Naive thymus-derived CD4-positive, alpha-beta T cell (primary cell): ENCODE data around the gene NOS3. TPM values are rescaled to one million over a fixed set of nuclear protein-coding genes. Genes with fewer than 3 reads are reported as not detected.
A peak's percentile ranks its signal among the peaks of the same experiment; 100 is the strongest.

Source experiments
- ATAC-seq: fragments of 150-1000 bp; cut with Tn5 transposase; 2 replicates; pipeline ENCODE4 v1.10.0; 2021; ENCODE audit warnings: mild to moderate bottlenecking, moderate library complexity
- CTCF ChIA-PET: fragments of 350-600 bp; sonication (Branson Sonifier 250); formaldehyde crosslinking; loops from one replicate; lab custom pipeline; 2021; ENCODE audit warnings: antibody characterized with exemption; lab: Charles Lee
- POLR2A ChIA-PET: fragments of 350-600 bp; sonication (Branson Sonifier 250); formaldehyde crosslinking; loops from one replicate; lab custom pipeline; 2021; ENCODE audit warnings: antibody characterized with exemption, inconsistent platforms; lab: Charles Lee
- DNase-seq, 9 donors: peaks; one replicate each; pipeline versions ENCODE4 v3.0.0 to v3.0.0-alpha.2; 2020 to 2022; ENCODE audit warnings: mixed read lengths in 1 of 9
- H3K27ac ChIP-seq: one replicate; pipeline ENCODE4 v1.7.0; 2013; ENCODE audit warnings: mild to moderate bottlenecking, low read depth, low read length, moderate library complexity
- H3K27me3 ChIP-seq, 2 donors: one replicate each; pipeline ENCODE4 v1.7.0; 2013; ENCODE audit warnings: low read length in 2 of 2, mild to moderate bottlenecking in 2 of 2, moderate library complexity in 2 of 2; ENCODE audit not compliant: control insufficient read depth in 2 of 2, insufficient read depth in 2 of 2
- H3K36me3 ChIP-seq, 3 experiments: 1 replicate in 2 of 3; 2 replicates in 1 of 3; pipeline ENCODE4 v1.7.0; 2013; ENCODE audit warnings: low read length in 3 of 3, mild to moderate bottlenecking in 3 of 3, moderate library complexity in 1 of 3; ENCODE audit not compliant: insufficient read depth in 3 of 3, control insufficient read depth in 2 of 3
- H3K4me1 ChIP-seq, 2 donors: one replicate each; pipeline ENCODE4 v1.7.0; 2013; ENCODE audit warnings: low read length in 2 of 2, mild to moderate bottlenecking in 2 of 2, moderate library complexity in 1 of 2; ENCODE audit not compliant: control insufficient read depth in 2 of 2, insufficient read depth in 2 of 2
- H3K4me3 ChIP-seq: 2 replicates; pipeline ENCODE4 v1.7.0; 2013; ENCODE audit warnings: mild to moderate bottlenecking, low read length
- H3K9me3 ChIP-seq, 3 experiments: 1 replicate in 2 of 3; 2 replicates in 1 of 3; pipeline ENCODE4 v1.7.0; 2013; ENCODE audit warnings: low read length in 3 of 3; ENCODE audit not compliant: control insufficient read depth in 2 of 3
- H3K27ac Mint-ChIP-seq, 9 donors: one replicate each; pipeline ENCODE4 v1.8.0; 2020 to 2022; ENCODE audit warnings: mixed read lengths in 9 of 9, mild to moderate bottlenecking in 8 of 9, moderate library complexity in 5 of 9, inconsistent platforms in 2 of 9
- H3K27me3 Mint-ChIP-seq, 5 donors: one replicate each; pipeline ENCODE4 v1.8.0; 2021 to 2022; ENCODE audit warnings: mixed read lengths in 5 of 5, mild to moderate bottlenecking in 1 of 5
- H3K36me3 Mint-ChIP-seq, 5 donors: one replicate each; pipeline ENCODE4 v1.8.0; 2020 to 2022; ENCODE audit warnings: mixed read lengths in 5 of 5, mild to moderate bottlenecking in 3 of 5, inconsistent platforms in 1 of 5
- H3K4me1 Mint-ChIP-seq, 7 donors: one replicate each; pipeline ENCODE4 v1.8.0; 2020 to 2022; ENCODE audit warnings: mixed read lengths in 7 of 7, mild to moderate bottlenecking in 3 of 7, inconsistent platforms in 1 of 7
- H3K4me3 Mint-ChIP-seq, 10 donors: one replicate each; pipeline ENCODE4 v1.8.0; 2020 to 2022; ENCODE audit warnings: mild to moderate bottlenecking in 10 of 10, mixed read lengths in 10 of 10, moderate library complexity in 6 of 10, inconsistent platforms in 2 of 10
- H3K9me3 Mint-ChIP-seq, 11 donors: one replicate each; pipeline ENCODE4 v1.8.0; 2020 to 2022; ENCODE audit warnings: mixed read lengths in 11 of 11, mild to moderate bottlenecking in 4 of 11, inconsistent platforms in 1 of 11, moderate library complexity in 1 of 11
- intact Hi-C, 2 donors: fragments of 100-400 bp; cut with micrococcal nuclease; formaldehyde crosslinking; loops; one replicate each; pipeline ENCODE4 v1.15.1; 2023
- polyA plus RNA-seq, 2 donors: library from polyadenylated mRNA; unstranded; fragments of 300-500 nt; fragmentation: Illumina TruSeq; gene quantifications; one replicate each; pipeline ENCODE4 v1.2.3, GENCODE V29; 2021
- total RNA-seq, 6 experiments: library from RNA in 5 of 6; stranded (reverse) in 5 of 6; gene quantifications; 1 replicate in 5 of 6; 2 replicates in 1 of 6; pipeline ENCODE4 v1.2.3 and lab custom pipeline; 2021 to 2026

NOS3 gene
- total and polyA plus RNA-seq, 7 experiments from 2014 or later, result 2.8 to 19.1 (median 7.9) TPM

DNA sequence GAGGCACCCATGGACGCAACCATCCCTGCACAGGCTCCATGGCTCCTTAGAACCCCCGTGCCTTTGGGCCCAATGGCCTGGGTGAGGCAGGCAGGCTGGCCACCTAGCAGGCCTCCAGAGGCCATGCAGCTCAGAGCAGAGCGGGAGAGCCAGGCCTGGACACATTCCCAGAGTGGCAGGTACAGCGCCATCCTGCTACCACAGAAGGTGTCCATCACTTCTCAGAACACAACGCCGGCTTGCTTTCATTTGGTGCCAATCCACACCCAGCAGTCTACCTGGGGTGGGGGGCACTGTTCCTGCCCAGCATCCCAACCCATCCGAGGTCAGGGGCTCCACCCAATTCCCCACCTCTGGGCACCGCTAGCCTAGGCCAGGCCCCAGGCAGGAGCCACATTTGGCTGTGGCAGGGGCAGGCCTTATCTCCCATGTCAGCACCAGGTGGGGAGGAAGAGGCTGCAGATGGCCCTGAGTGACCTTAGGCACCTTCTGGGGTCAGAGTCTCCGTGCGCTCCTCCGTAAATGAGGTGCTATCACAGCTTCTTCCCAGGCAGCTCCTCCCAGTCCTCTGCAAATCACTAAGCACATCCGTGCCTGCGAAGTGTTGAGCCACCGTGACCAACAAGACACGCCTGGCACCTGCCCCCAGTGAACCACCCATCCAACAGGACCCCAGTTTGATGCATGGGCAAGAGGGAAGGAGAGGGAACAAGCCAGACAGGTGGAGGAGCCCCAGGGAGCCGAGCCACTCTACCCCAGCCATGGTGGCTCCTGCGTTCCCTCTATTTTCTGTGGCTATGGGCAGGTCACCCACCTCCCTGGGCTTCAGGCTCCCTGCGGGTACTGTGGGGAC is 26.9 kb upstream of the NOS3 start:
- H3K9me3 ChIP-seq, result no peaks in the 10 kb centered on the region
- no peaks in the 10 kb centered on the region for H3K27me3 ChIP-seq
- Mint-ChIP-seq H3K27ac (no peak overlapping the region), H3K4me1 (peaks cover 12 to 41% (median 26%) of the 10 kb centered on the region in 7 donors), H3K9me3 (no peaks in the 10 kb centered on the region), H3K27me3 (peaks cover 8 to 31% (median 14%) of the 10 kb centered on the region in 5 donors), H3K4me3 (no peak overlapping the region), H3K36me3 (peaks cover 0 to 4% (median 0%) of the 10 kb centered on the region in 5 donors)
- ChIA-PET CTCF (interaction anchor here (0.7 to 9.3 kb wide), 15 partner anchors 10 to 146 kb away, joined by 3 to 95 read pairs (median 8); partner anchors contain the start of gene ABCB8), POLR2A (interaction anchor here (0.7 to 4.3 kb wide), 3 partner anchors 11 to 54 kb away, joined by 3 to 23 read pairs (median 3); partner anchors contain the start of gene NOS3)
- H3K4me3 ChIP-seq, result no peak overlapping the region
- ATAC-seq (no peak), DNase-seq (no peak)
- H3K4me1 ChIP-seq, result peaks cover 0 to 7% of the 10 kb centered on the region in 2 donors
- H3K27ac ChIP-seq, result no peak overlapping the region
- intact Hi-C loops, result loop anchor here (1.0 to 5.0 kb wide), 7 partner anchors 24 to 208 kb away; partner anchors contain the start of gene FASTK (in 1 of the 2)
- no peaks in the 10 kb centered on the region for H3K36me3 ChIP-seq

DNA sequence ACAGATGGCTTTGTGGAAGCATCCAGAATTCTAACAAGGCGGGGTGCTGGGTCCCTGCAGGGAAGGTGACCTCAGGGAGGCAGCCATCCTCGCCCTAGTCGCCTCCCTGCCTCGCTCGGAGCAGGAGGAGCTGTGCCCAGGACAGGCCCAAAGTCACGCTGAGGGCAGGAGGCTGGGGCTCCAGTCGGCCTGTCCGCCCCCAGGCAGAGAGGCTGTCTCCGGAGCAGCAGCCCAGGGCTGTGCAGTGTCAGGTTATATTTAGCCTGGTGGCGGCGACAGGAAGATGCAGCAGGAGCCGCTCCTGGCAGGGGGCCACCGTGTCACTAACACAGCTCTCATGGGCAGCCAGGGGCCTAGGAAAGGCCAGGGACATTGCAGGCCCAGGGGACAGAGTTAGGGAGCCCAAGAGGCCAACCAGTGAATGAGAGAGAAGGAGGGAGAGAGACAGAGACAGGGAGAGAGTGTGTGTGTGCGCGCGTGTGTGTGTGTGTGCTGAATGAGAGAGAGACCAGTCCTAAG is 26.2 kb upstream of the NOS3 start:
- Mint-ChIP-seq H3K4me1 (peaks cover 12 to 40% (median 22%) of the 10 kb centered on the region in 7 donors), H3K4me3 (peak overlapping the region in 1 of 10 donors; percentile 34), H3K27me3 (peaks cover 4 to 25% (median 8%) of the 10 kb centered on the region in 5 donors), H3K36me3 (peaks cover 0 to 4% (median 0%) of the 10 kb centered on the region in 5 donors), H3K9me3 (no peaks in the 10 kb centered on the region), H3K27ac (peak overlapping the region in 2 of 9 donors; percentile 11 to 42)
- intact Hi-C loops, result loop anchor here in 1 of 2 donors (5.0 kb wide), 1 partner anchor 208 kb away; no protein-coding TSS in a partner anchor
- H3K4me1 ChIP-seq, result peaks cover 0 to 8% of the 10 kb centered on the region in 2 donors
- no peak overlapping the region for H3K4me3 ChIP-seq
- H3K27me3 ChIP-seq, result no peaks in the 10 kb centered on the region
- H3K36me3 ChIP-seq, result no peaks in the 10 kb centered on the region
- DNase-seq (peak in 1 of 9 donors; percentile 18), ATAC-seq (no peak)
- ChIA-PET POLR2A (interaction anchor here (4.3 kb wide), 1 partner anchor 10 kb away, joined by 23 read pairs; no protein-coding TSS in a partner anchor), CTCF (interaction anchor here (0.7 to 9.3 kb wide), 5 partner anchors 9 to 146 kb away, joined by 3 to 95 read pairs (median 3); no protein-coding TSS in a partner anchor)
- H3K27ac ChIP-seq, result no peak overlapping the region
- H3K9me3 ChIP-seq, result no peaks in the 10 kb centered on the region

DNA sequence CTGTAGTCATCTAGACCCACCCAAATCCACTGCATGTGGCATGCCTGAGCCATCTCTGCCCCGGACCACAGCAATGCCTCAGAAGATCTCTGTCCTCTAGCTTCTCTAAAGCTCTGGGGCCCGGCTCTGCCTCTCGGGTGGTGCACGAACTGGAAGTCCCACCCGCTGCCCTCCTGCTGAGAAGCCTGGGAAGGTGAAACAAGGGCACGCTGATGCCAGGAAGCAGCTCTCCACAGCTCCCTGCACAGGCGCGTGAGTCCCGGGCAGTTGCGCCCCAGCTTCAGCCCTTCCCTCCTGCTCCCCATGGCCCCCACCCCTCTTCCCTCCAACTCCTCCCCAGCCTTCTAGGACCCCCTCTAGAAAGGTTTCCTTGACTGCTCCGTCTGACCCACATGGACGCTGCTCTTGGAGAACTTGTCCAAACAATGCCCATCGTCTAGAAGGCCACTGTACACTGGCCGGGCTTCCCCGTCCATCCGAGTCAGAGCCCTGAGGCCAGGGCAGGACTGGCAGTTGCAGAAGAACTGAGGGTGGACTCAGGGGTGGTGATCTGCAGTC is 25.5 kb upstream of the NOS3 start:
- CTCF ChIA-PET, result interaction anchor here (0.7 to 9.3 kb wide), 5 partner anchors 9 to 146 kb away, joined by 3 to 95 read pairs (median 3); no protein-coding TSS in a partner anchor
- Histone ChIP-seq H3K27me3 (no peaks in the 10 kb centered on the region), H3K36me3 (no peaks in the 10 kb centered on the region), H3K27ac (no peak overlapping the region), H3K4me1 (peaks cover 0 to 8% of the 10 kb centered on the region in 2 donors), H3K4me3 (no peak overlapping the region), H3K9me3 (no peaks in the 10 kb centered on the region)
- Mint-ChIP-seq H3K27ac (no peak overlapping the region), H3K9me3 (no peaks in the 10 kb centered on the region), H3K4me3 (no peak overlapping the region), H3K36me3 (no peaks in the 10 kb centered on the region), H3K27me3 (peaks cover 0 to 22% (median 1%) of the 10 kb centered on the region in 5 donors), H3K4me1 (peaks cover 8 to 38% (median 21%) of the 10 kb centered on the region in 7 donors)
- no peak for ATAC-seq
- no peak for DNase-seq
- POLR2A ChIA-PET, result interaction anchor here (0.9 kb wide), 1 partner anchor 20 kb away, joined by 3 read pairs; no protein-coding TSS in a partner anchor
- intact Hi-C loops, result no loop called here

DNA sequence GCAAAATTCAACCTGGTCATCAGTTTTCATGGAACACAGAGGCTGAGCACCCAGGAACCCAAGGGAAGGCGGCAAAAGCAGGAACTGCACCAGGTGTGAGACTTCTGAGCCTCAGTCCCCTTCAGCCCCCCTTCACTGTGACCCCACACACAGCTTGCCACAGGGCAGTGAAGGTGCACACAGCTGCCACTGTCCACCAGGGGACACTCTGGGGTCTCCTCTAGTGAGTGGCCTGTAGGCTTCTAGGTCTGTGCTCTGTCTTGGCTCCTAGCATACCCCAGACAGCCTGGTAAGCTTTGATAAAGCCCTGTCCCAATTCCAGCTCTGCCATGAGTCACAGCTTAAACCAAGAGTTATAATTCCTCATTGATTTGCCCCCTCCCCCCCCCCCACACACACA is 24.8 kb upstream of the NOS3 start:
- ChIA-PET POLR2A (interaction anchor here (0.9 kb wide), 1 partner anchor 20 kb away, joined by 3 read pairs; no protein-coding TSS in a partner anchor), CTCF (interaction anchor here (1.1 to 9.3 kb wide), 4 partner anchors 9 to 145 kb away, joined by 3 to 95 read pairs (median 6); no protein-coding TSS in a partner anchor)
- Histone ChIP-seq H3K36me3 (no peaks in the 10 kb centered on the region), H3K27ac (no peak overlapping the region), H3K9me3 (no peaks in the 10 kb centered on the region), H3K4me1 (peaks cover 0 to 8% of the 10 kb centered on the region in 2 donors), H3K27me3 (no peaks in the 10 kb centered on the region), H3K4me3 (no peak overlapping the region)
- Mint-ChIP-seq H3K4me1 (peaks cover 6 to 37% (median 26%) of the 10 kb centered on the region in 7 donors), H3K27ac (no peak overlapping the region), H3K4me3 (no peak overlapping the region), H3K9me3 (no peaks in the 10 kb centered on the region), H3K36me3 (no peaks in the 10 kb centered on the region), H3K27me3 (peaks cover 0 to 21% (median 0%) of the 10 kb centered on the region in 5 donors)
- DNase-seq, result no peak
- ATAC-seq, result no peak
- intact Hi-C loops, result no loop called here

DNA sequence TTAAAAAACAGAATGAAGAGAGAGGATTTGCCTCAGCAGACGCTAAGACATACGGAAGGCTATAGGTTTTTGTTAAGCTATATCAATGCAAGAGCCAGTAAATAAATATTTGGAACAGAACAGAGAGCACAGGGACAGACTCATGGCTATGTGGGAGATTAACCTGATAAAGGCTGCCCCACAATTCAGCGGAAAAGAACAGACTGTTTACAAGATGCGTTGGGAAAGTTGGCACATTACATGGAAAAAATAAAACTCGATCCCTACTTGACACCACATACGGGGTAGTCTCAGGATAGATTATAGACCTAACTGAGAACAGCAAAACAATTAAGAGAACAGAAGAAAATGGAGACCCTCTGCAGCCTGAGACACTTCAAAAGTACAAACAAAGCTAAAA is 23.5 kb upstream of the NOS3 start:
- H3K4me1 ChIP-seq, result peaks cover 0 to 8% of the 10 kb centered on the region in 2 donors
- H3K4me1 Mint-ChIP-seq, result peaks cover 6 to 42% (median 31%) of the 10 kb centered on the region in 7 donors
- H3K27me3 ChIP-seq, result no peaks in the 10 kb centered on the region
- ChIA-PET POLR2A (no interaction called here), CTCF (interaction anchor here (0.6 to 9.3 kb wide), 3 partner anchors 18 to 48 kb away, joined by 3 to 95 read pairs (median 3); no protein-coding TSS in a partner anchor)
- peaks cover 0 to 19% (median 0%) of the 10 kb centered on the region in 5 donors for H3K27me3 Mint-ChIP-seq
- peak overlapping the region in 1 of 9 donors; percentile 5 for H3K27ac Mint-ChIP-seq
- no peaks in the 10 kb centered on the region for H3K36me3 Mint-ChIP-seq
- ATAC-seq (no peak), DNase-seq (no peak)
- H3K4me3 Mint-ChIP-seq, result no peak overlapping the region
- intact Hi-C loops, result no loop called here
- H3K9me3 Mint-ChIP-seq, result no peaks in the 10 kb centered on the region
- H3K4me3 ChIP-seq, result no peak overlapping the region
- H3K9me3 ChIP-seq, result no peaks in the 10 kb centered on the region
- no peak overlapping the region for H3K27ac ChIP-seq
- no peaks in the 10 kb centered on the region for H3K36me3 ChIP-seq
